Measurements from ENCODE around the gene AATF. TPM values are rescaled to one million over a fixed set of nuclear protein-coding genes. Genes with fewer than 3 reads are reported as not detected.

The AATF gene
- total RNA-seq, 1 donor from 2014 or later: 48.0 TPM

GRCh38 chr17:37098152-37098551, 149.4 kb downstream of the AATF start:
- no peak for DNase-seq (ENCODE audit: extremely low spot score, unreplicated experiment)
- Mint-ChIP-seq H3K36me3 (peaks cover 34% of the 10 kb centered on the region), H3K4me3 (no peak overlapping the region), H3K27ac (no peak overlapping the region), H3K4me1 (ENCODE audit: unreplicated experiment) (peaks cover 14% of the 10 kb centered on the region), H3K27me3 (no peaks in the 10 kb centered on the region), H3K9me3 (no peaks in the 10 kb centered on the region)
- no peak for TF ChIP-seq CTCF (conservative IDR thresholded peaks at IDR 0.05)

- Mint-ChIP-seq H3K9me3 (no peaks in the 10 kb centered on the region), H3K4me3 (no peak overlapping the region), H3K36me3 (peaks cover 31% of the 10 kb centered on the region), H3K4me1 (ENCODE audit: unreplicated experiment) (peaks cover 11% of the 10 kb centered on the region), H3K27ac (no peak overlapping the region), H3K27me3 (no peaks in the 10 kb centered on the region)
- DNase-seq (ENCODE audit: extremely low spot score, unreplicated experiment): no peak
- TF ChIP-seq CTCF (conservative IDR thresholded peaks at IDR 0.05): no peak
Measured at GRCh38 chr17:37098910-37099664, 150.3 kb downstream of the AATF start.

- Mint-ChIP-seq H3K4me1 (ENCODE audit: unreplicated experiment) (peaks cover under 1% of the 10 kb centered on the region), H3K4me3 (no peak overlapping the region), H3K36me3 (peaks cover 23% of the 10 kb centered on the region), H3K27me3 (no peaks in the 10 kb centered on the region), H3K9me3 (no peaks in the 10 kb centered on the region), H3K27ac (no peak overlapping the region)
- TF ChIP-seq CTCF (conservative IDR thresholded peaks at IDR 0.05): no peak
- no peak for DNase-seq (ENCODE audit: extremely low spot score, unreplicated experiment)
Measured at GRCh38 chr17:37100231-37100630, 151.5 kb downstream of the AATF start.

- no peak for TF ChIP-seq CTCF (conservative IDR thresholded peaks at IDR 0.05)
- Mint-ChIP-seq H3K4me3 (no peak overlapping the region), H3K27ac (no peak overlapping the region), H3K9me3 (no peaks in the 10 kb centered on the region), H3K36me3 (peaks cover 18% of the 10 kb centered on the region), H3K4me1 (ENCODE audit: unreplicated experiment) (peaks cover 6% of the 10 kb centered on the region), H3K27me3 (no peaks in the 10 kb centered on the region)
- no peak for DNase-seq (ENCODE audit: extremely low spot score, unreplicated experiment)
Measured at GRCh38 chr17:37101306-37101705, 152.6 kb downstream of the AATF start.

GRCh38 chr17:37103231-37103630, 154.5 kb downstream of the AATF start:
- Mint-ChIP-seq H3K4me1 (ENCODE audit: unreplicated experiment) (peaks cover 14% of the 10 kb centered on the region), H3K4me3 (no peak overlapping the region), H3K27me3 (no peaks in the 10 kb centered on the region), H3K27ac (no peak overlapping the region), H3K9me3 (no peaks in the 10 kb centered on the region), H3K36me3 (peaks cover 8% of the 10 kb centered on the region)
- no peak for DNase-seq (ENCODE audit: extremely low spot score, unreplicated experiment)
- no peak for TF ChIP-seq CTCF (conservative IDR thresholded peaks at IDR 0.05)
